ENCODE results near the gene CENPP.

The CENPP gene

DNA sequence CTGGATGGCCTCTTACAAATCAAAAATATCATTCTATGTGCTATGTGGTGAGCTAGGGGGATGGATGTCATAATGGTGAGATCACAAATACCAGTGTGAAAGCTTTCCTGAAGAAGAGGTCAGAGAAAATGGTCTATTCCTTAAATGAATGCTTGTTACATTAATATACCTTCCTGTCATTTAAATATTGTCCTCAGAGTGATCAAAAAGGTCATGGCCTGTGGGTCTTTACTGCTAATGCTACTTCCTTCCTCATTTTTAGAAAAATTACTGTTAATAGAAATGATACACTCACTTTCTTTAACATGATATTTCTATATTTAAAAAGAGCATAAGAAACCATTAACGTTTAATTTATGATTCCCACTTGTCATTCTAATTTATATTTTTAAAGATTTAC is 88.8 kb downstream of the CENPP start:
- no peaks in the 10 kb centered on the region for H3K27me3 ChIP-seq (ENCODE audit: low read length)

DNA sequence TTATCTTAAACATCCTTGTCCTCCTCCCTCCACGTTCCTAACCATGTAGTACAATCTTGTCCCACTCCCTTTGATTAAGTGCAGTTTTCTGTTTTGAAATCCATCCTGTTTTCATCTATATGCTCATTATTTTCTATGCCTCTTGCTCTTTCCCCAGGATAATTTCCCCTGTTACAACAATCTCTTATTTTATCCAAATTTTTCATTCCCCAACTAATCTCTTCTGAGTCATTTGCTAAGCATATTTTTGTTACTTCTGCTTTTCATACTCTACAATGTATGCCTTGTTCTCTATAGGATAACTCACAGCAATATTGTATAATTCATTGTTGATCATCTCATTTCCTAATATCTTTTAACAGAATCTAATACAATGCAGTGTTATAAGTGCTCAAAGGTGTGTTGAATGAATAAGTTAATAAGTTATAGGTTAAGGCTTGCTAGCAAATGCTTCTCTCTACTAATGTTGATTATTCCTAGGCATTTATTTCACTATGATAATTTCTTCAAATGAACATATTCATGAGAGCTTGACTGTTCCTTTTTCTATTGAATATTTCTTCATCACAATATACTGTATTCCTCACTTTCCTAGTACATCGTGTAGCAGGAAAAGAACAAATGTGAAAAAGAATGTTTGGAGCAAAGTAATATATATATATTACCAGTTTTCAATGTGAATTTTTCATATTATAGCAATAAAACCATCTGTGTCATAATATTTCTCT is 97.0 kb downstream of the CENPP start:
- no peak overlapping the region for H3K4me2 ChIP-seq (ENCODE audit: low read depth, low read length, poor library complexity, severe bottlenecking)

More for the DNA sequence above, 88.8 kb downstream of the CENPP start:
- H2AFZ ChIP-seq (ENCODE audit: low read depth, low read length, severe bottlenecking) = no peak overlapping the region
- peak overlapping the region; percentile 12 for H3K4me2 ChIP-seq (ENCODE audit: low read depth, low read length, poor library complexity, severe bottlenecking)
- H3K27ac ChIP-seq (ENCODE audit: low read depth, low read length) = no peak overlapping the region; the same call in 1 of the 2 replicates
- H3F3A ChIP-seq (ENCODE audit: insufficient read depth) = no peaks in the 10 kb centered on the region
- no peak overlapping the region for H3K9ac ChIP-seq (ENCODE audit: low read length)
- no peak overlapping the region for H3K4me3 ChIP-seq (ENCODE audit: insufficient read depth, low read length, poor library complexity, severe bottlenecking)
- no peaks in the 10 kb centered on the region for H3K36me3 ChIP-seq (ENCODE audit: low read length)
- no peaks in the 10 kb centered on the region for H4K20me1 ChIP-seq (ENCODE audit: low read depth, low read length)
- H3K9me3 ChIP-seq (ENCODE audit: insufficient read depth, low read length) = no peaks in the 10 kb centered on the region
- H3K9me2 ChIP-seq (replicated peaks; ENCODE audit: insufficient read depth, low read length) = no peaks in the 10 kb centered on the region
- H3K79me2 ChIP-seq (ENCODE audit: insufficient read depth, low read length) = no peaks in the 10 kb centered on the region; the same call in 1 of the 2 replicates
- TF ChIP-seq, protein P1, sequence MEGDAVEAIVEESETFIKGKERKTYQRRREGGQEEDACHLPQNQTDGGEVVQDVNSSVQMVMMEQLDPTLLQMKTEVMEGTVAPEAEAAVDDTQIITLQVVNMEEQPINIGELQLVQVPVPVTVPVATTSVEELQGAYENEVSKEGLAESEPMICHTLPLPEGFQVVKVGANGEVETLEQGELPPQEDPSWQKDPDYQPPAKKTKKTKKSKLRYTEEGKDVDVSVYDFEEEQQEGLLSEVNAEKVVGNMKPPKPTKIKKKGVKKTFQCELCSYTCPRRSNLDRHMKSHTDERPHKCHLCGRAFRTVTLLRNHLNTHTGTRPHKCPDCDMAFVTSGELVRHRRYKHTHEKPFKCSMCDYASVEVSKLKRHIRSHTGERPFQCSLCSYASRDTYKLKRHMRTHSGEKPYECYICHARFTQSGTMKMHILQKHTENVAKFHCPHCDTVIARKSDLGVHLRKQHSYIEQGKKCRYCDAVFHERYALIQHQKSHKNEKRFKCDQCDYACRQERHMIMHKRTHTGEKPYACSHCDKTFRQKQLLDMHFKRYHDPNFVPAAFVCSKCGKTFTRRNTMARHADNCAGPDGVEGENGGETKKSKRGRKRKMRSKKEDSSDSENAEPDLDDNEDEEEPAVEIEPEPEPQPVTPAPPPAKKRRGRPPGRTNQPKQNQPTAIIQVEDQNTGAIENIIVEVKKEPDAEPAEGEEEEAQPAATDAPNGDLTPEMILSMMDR (IDR thresholded peaks at IDR 0.05; ENCODE audit: insufficient read depth, low read length, poor library complexity, severe bottlenecking) = no peak
- no peak for TF ChIP-seq EZH2phosphoT487 (conservative IDR thresholded peaks at IDR 0.05; ENCODE audit: low read length)

DNA sequence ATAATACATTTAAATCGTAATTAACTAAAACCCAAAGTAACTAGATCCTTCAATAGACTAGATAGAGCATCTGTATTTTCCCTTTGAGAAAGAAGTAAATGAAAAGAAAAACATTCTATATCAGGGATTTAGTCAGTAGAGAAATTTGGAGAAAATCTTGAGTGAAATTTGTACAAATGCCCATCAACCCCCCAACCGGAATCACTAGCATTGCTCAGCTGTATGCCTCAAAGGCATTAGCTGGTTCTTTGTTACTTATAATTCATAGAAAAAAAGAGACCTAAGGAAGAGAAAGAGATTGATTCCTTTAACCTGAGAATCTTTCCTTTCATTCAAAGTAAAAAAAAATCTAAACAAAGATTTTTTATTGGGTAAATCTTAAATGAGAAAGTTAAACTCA is 97.9 kb downstream of the CENPP start:
- Histone ChIP-seq H3F3A (ENCODE audit: insufficient read depth) (no peaks in the 10 kb centered on the region), H3K4me2 (ENCODE audit: low read depth, low read length, poor library complexity, severe bottlenecking) (no peak overlapping the region), H3K79me2 (ENCODE audit: insufficient read depth, low read length) (no peaks in the 10 kb centered on the region), H3K9me2 (replicated peaks; ENCODE audit: insufficient read depth, low read length) (no peaks in the 10 kb centered on the region), H3K27ac (ENCODE audit: low read depth, low read length) (no peak overlapping the region), H3K4me3 (ENCODE audit: insufficient read depth, low read length, poor library complexity, severe bottlenecking) (no peak overlapping the region), H3K9ac (ENCODE audit: low read length) (no peak overlapping the region), H3K36me3 (ENCODE audit: low read length) (no peaks in the 10 kb centered on the region), H2AFZ (ENCODE audit: low read depth, low read length, severe bottlenecking) (no peak overlapping the region), H3K27me3 (ENCODE audit: low read length) (no peaks in the 10 kb centered on the region), H3K9me3 (ENCODE audit: insufficient read depth, low read length) (no peaks in the 10 kb centered on the region), H4K20me1 (ENCODE audit: low read depth, low read length) (no peaks in the 10 kb centered on the region)
- TF ChIP-seq, protein P1 (IDR thresholded peaks at IDR 0.05; ENCODE audit: insufficient read depth, low read length, poor library complexity, severe bottlenecking) = no peak
- TF ChIP-seq EZH2phosphoT487 (conservative IDR thresholded peaks at IDR 0.05; ENCODE audit: low read length) = no peak

More for the DNA sequence above, 97.0 kb downstream of the CENPP start:
- no peak for TF ChIP-seq EZH2phosphoT487 (conservative IDR thresholded peaks at IDR 0.05; ENCODE audit: low read length)
- TF ChIP-seq, protein P1 (IDR thresholded peaks at IDR 0.05; ENCODE audit: insufficient read depth, low read length, poor library complexity, severe bottlenecking) = no peak
- H3K9ac ChIP-seq (ENCODE audit: low read length) = no peak overlapping the region
- no peak overlapping the region for H2AFZ ChIP-seq (ENCODE audit: low read depth, low read length, severe bottlenecking)
- no peaks in the 10 kb centered on the region for H3K9me2 ChIP-seq (replicated peaks; ENCODE audit: insufficient read depth, low read length)
- no peaks in the 10 kb centered on the region for H3K9me3 ChIP-seq (ENCODE audit: insufficient read depth, low read length)
- no peak overlapping the region for H3K4me3 ChIP-seq (ENCODE audit: insufficient read depth, low read length, poor library complexity, severe bottlenecking)
- H3K79me2 ChIP-seq (ENCODE audit: insufficient read depth, low read length) = no peaks in the 10 kb centered on the region
- H3K27me3 ChIP-seq (ENCODE audit: low read length) = no peaks in the 10 kb centered on the region
- H3F3A ChIP-seq (ENCODE audit: insufficient read depth) = no peaks in the 10 kb centered on the region
- H4K20me1 ChIP-seq (ENCODE audit: low read depth, low read length) = no peaks in the 10 kb centered on the region
- H3K36me3 ChIP-seq (ENCODE audit: low read length) = no peaks in the 10 kb centered on the region
- H3K27ac ChIP-seq (ENCODE audit: low read depth, low read length) = no peak overlapping the region
